ENCODE measurements around the gene ZC2HC1B.

- TF ChIP-seq POLR2AphosphoS5 (IDR thresholded peaks at IDR 0.05; ENCODE audit: low read depth, low read length) (no peak), RAD21 (IDR thresholded peaks at IDR 0.05; ENCODE audit: low read depth) (no peak), ZBTB33 (IDR thresholded peaks at IDR 0.05; ENCODE audit: extremely low read depth, insufficient replicate concordance, low read length) (no peak), CTCF (IDR thresholded peaks at IDR 0.05 in 2 of 3, conservative IDR thresholded peaks at IDR 0.05 in 1 of 3; ENCODE audit: borderline replicate concordance in 1 of 3, insufficient read depth in 1 of 3, low read depth in 2 of 3, low read length in 2 of 3) (no peak), JUND (IDR thresholded peaks at IDR 0.05) (no peak), POLR2A (IDR thresholded peaks at IDR 0.05; ENCODE audit: borderline replicate concordance, extremely low read depth, insufficient read depth, insufficient read length) (no peak), REST (IDR thresholded peaks at IDR 0.05; ENCODE audit: low read depth) (no peak)
Observed at GRCh38 chr6:143929975-143930374, 65.7 kb downstream of the ZC2HC1B start.
